ENCODE data around the gene CCDC142.
"Not testable (repeated sequence)": the region's sequence is repeated elsewhere in the genome, so short reads cannot be mapped to it uniquely, and the experiment has no call there.

Gene CCDC142

GRCh38 chr2:74464406-74464805 is 18.4 kb downstream of the CCDC142 start:
- no peak for DNase-seq (ENCODE audit: low spot score)

GRCh38 chr2:74462786-74463105 is 20.1 kb downstream of the CCDC142 start:
- no peak for DNase-seq (ENCODE audit: low spot score)

- no peak for DNase-seq (ENCODE audit: low spot score)
Measured at GRCh38 chr2:74462054-74462785, 20.6 kb downstream of the CCDC142 start.

GRCh38 chr2:74461187-74462053 is 21.4 kb downstream of the CCDC142 start:
- DNase-seq (ENCODE audit: low spot score), result no peak

GRCh38 chr2:74460187-74460586 is 22.6 kb downstream of the CCDC142 start:
- DNase-seq (ENCODE audit: low spot score), result not testable (repeated sequence)

GRCh38 chr2:74459503-74460118 is 23.2 kb downstream of the CCDC142 start:
- not testable (repeated sequence) for DNase-seq (ENCODE audit: low spot score)

- DNase-seq (ENCODE audit: low spot score), result no peak
Measured at GRCh38 chr2:74458938-74459363, 23.8 kb downstream of the CCDC142 start.

GRCh38 chr2:74458132-74458937 is 24.5 kb downstream of the CCDC142 start, which contains the start of gene WBP1:
WBP1 (plus strand) TSS chr2:74458438; CDS start chr2:74458603, 165 bp downstream.
- peak; percentile 100 for DNase-seq (ENCODE audit: low spot score)

GRCh38 chr2:74457549-74458131 is 25.2 kb downstream of the CCDC142 start:
- DNase-seq (ENCODE audit: low spot score), result peak; percentile 78

GRCh38 chr2:74457129-74457548 is 25.7 kb downstream of the CCDC142 start:
- no peak for DNase-seq (ENCODE audit: low spot score)

GRCh38 chr2:74454654-74455511 is 27.9 kb downstream of the CCDC142 start, which contains the start of gene INO80B:
INO80B (plus strand) TSS chr2:74455087; CDS start chr2:74455117, 30 bp downstream.
- DNase-seq (ENCODE audit: low spot score), result peak; percentile 97

GRCh38 chr2:74450570-74451190 is 32.1 kb downstream of the CCDC142 start:
- no peak for DNase-seq (ENCODE audit: low spot score)

- DNase-seq (ENCODE audit: low spot score), result no peak
Measured at GRCh38 chr2:74448771-74449170, 34.0 kb downstream of the CCDC142 start.

- no peak for DNase-seq (ENCODE audit: low spot score)
Measured at GRCh38 chr2:74447230-74447999, 35.4 kb downstream of the CCDC142 start.

GRCh38 chr2:74444498-74445318 is 38.1 kb downstream of the CCDC142 start:
- no peak for DNase-seq (ENCODE audit: low spot score)

GRCh38 chr2:74442483-74443297 is 40.1 kb downstream of the CCDC142 start:
- DNase-seq (ENCODE audit: low spot score), result not testable (repeated sequence)
